HUDEP-2 (cell line): ENCODE measurements around the gene PPP4R4.
A peak's percentile ranks its signal among the peaks of the same experiment; 100 is the strongest.

Experiments used
- DNase-seq, 76 experiments: peaks; one replicate each; lab custom pipeline; 2025; ENCODE audit not compliant: unreplicated experiment in 76 of 76; lab: John Stamatoyannopoulos, UW

The PPP4R4 gene

DNA sequence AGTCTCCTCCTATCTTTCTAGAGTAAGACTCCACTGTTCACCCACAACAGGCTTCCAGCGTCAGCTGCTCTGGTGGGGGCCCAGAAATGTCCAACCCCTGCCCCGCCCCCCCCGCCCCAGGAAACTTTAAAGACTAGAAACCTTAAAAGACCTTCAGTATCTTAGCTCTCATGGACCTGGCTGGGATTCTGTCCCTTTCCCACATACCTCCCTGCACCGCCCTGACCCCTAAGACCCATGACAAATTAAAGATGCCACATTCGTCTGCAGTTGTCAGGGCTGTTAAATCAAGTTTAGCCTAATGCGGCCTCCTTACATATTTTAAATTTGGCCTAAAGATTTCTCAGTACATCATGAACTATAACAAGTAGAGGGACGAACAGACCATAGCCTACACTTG is 129.0 kb downstream of the PPP4R4 start:
- DNase-seq = no peak

DNA sequence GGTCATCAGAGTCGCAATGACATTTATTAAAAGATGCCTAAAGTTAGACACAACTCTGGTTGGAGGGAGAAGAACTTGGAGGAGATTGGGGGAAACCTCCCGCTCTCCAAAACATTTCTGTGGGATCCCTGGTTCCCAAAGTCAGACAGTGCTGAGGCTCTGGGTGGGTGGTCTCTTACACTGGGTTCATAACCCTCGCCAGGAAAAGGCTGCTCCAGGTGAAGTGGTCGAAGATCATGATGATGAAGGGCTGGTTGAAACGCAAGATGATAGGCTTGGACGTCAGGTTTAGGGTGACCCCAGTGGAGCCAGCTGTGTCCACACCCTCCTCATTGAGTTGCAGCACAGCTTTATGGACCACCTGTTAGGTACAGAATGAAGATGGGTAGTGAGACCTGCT is 130.1 kb downstream of the PPP4R4 start:
- DNase-seq = no peak

DNA sequence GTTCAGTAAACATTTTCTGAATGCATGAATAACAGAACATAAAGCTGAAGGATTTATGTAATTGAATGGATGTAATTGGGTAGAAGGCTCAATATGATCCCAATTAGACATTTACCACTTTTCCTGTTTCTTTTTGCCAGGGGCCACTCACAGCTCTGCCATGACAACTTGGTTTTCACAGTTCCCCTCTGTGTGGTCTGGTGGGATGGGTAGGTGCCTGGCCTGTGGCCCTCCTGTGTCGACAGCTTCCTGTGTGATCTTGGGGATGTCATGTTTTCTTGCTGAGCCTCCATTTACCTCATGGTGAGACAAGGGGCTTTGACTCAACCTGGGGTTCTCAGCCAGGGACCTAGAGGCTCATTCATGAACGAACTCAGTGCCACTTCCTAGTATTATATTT is 131.5 kb downstream of the PPP4R4 start:
- DNase-seq = no peak

DNA sequence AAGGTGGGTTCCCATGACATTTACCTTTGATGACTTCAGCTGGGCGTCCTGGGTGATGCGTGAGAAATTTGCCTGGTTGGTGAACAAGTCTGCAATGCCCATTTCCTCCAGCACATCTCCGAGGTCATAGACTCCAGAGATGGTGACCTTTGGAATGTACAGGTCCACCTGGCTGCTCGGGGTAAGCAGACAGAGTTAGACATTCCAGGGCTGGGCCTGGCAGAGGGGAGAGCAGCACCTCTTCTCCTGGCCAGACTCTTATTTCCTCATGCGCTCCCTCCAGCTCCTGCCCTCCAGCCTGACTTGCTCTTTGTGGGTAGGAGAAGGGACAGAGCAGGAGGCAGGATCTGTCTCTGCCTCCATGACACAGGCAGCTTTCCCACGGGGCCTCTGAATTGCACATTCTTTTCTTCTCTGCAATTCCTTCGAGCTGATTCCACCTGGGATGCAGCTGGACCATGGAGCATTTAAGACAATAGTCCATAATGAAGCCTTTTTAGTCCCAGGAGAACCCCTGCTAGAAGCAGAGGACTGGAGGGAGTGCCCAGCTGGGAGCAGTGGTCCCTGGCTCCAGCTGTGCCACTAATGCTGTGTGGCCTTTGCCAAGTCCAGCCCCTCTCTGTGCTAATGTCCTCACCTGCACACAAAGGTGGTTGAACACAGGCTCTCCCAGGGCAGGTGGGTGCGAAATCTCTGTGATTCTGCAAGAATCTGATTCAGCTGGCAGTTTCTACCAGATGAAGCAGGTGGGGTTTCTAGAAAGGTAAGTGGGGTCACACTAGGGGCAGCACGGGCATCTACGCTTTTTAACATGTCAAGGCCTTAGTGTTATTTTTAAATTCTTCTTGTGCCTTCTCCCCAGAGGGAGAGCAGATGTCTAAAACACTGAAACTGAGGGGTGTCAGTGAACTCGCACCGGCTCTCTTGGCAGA is 132.2 kb downstream of the PPP4R4 start:
- no peak for DNase-seq

DNA sequence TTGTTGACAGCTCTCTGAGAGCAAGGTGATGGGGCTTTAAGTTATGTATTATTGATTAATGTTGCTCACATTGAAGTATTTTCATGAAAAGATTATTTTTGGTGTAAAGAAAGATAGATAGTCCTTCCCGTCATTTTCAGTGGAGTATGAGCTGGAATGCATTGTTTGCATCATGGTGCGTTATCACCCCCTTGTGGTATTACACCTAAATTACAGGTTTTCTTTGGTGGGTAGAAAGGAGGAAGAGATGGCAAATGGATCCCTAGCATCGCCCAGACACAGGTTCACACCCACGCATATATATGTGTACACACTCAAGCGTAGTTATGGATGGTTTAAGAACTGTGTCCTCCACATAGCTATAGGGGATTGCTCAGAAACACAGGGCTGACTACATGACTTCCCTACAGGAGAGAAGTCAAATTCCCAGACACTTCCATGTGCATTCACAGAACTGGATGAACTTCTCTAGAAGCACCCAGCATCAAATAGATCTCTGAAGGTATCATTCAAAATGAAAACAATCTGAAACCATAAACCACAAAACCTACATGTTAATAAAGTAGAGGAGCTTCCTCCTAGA is 133.4 kb downstream of the PPP4R4 start:
- DNase-seq = peak in 7 of 76 experiments; percentile 2 to 36 (median 7)

DNA sequence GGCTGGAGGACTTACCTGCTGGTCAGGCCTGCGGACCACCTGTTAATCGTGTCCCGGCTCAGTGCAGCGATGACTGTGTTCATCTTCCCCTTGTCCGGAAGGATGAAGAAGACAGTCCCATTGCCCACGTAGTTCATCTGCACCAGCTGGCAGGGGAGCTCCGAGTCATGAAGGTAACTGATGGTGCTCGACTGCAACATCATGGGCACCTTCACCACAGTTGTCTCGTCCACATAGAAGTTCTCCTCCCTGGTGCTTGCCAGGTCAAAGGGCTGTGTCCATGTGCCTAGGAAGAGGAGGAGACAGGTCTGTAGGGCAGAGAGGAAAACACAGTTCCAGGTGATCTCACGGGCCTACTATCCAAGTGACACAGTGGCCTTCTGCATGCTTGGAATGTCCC is 135.6 kb downstream of the PPP4R4 start:
- DNase-seq = no peak

DNA sequence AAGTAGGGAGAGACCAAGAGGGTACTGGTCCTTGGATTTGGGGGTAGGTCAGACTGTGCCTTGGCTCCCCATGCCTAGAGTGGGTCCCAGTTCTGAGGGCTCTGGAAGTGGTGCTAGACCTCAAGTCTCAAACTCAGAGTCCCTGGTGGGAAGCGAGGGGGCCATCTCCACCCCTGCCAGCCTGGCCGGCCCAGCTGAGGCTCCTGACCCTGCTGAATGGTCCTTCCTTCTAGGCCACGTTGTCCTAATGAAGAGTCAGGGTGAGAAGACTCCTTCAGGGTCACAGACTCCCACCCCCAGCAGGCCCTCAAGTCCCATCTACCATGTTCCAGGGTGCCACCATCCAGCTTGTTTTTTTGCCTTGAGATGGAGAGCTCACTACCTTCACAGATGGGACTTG is 136.1 kb downstream of the PPP4R4 start:
- DNase-seq = no peak

DNA sequence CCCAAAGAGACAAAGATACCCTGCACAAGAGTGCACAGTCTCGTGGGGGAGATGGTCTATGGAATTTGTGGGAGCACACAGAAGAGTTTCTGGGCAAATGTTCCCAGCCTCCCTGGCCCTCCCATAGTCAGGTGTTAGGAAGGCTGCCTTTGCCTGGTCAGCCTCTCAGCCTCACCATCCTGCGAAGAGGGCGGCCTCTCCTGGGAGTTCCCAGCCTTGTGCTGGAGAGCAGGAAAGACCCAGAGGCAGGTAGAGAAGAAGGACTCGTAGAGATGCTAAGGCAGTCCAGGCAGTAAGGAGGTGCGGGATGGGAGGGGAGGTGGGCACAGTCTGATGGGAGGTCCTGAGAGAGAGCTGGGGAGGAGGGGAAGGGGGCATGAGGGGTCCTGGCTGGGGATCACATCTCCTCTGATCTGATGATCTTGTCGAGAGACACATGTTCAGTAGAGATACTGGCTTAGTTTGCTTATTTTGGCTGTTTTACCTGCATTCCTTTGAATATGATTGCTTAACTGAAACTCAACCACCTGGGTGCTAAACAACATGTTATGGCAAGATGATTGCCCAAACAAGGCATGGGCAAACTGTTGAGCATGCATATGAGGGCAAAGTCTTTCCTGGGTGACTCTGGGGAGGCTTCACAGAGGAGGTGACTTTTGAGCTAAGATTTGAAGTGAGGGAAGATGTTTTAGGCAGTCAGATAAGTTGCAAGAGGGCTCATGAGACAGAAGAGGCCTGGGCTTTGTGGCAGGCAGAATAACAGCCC is 138.5 kb downstream of the PPP4R4 start:
- DNase-seq = no peak

DNA sequence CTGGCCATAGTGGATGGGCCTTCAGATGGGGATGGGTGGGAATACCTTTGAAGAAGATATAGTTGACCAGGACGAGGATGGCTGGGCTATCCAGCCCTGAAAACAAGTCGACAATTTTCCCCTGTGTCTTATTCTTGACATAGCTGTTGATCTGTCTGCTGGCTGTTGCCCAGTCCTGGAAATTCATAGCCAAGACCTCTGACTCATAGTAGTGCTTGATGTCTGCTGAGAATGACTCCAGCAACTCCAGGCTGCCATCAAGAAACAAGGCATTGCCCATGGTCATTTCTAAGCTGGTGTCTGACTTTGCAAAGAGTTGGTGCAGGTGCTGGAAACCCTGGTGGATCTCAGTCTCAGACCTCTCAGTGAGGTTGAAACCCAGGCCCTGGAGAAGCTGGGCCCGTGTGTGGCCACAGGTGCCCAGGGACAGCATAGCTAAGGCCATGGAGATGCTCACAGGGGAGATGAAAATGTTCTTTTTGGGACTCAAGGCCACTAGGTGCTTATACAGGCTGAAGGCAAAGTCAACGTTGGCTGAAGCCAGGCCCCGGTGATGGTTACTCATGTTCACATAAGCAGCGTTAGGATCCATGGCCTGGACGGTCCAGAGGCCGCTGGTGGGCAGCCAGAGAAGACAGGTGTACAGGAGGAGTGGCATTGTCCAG is 140.0 kb downstream of the PPP4R4 start:
- DNase-seq = no peak

DNA sequence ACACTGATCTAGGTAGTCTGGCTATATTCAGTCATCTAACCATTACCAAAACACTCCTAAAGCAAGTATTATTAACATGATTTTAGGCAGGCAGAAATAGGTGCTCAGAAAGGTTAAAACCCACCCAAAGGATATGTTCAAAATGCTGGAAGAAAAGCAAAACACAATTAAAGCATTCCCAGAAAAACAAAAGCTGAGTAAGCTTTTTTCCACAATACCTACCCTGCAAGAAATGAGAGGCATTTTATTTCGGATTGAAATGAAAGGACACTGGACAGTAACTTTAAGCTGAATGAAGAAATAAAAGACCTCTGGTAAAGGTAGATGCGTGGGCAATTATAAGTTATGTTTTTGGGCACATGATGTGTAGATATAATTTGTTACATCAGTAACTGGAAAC is 140.8 kb downstream of the PPP4R4 start:
- DNase-seq = no peak

DNA sequence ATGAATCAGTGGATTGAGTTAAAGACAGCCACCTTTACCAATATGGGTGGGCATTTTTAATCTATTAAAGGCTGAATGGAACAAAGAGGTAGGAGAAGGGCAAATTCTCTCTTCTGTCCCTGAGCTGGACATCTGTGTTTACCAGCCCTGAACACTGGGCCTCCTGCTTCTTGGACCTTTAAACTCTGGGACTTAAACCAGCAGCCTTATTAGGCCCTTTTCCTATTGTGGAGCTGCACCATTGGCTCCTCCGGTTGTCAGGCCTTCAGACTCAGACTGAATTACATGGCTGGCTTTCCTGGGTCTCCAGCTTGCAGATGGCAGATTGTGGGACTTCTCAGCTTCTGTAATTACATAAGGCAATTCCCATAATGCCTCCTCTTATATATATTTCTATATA is 142.6 kb downstream of the PPP4R4 start:
- DNase-seq = no peak

DNA sequence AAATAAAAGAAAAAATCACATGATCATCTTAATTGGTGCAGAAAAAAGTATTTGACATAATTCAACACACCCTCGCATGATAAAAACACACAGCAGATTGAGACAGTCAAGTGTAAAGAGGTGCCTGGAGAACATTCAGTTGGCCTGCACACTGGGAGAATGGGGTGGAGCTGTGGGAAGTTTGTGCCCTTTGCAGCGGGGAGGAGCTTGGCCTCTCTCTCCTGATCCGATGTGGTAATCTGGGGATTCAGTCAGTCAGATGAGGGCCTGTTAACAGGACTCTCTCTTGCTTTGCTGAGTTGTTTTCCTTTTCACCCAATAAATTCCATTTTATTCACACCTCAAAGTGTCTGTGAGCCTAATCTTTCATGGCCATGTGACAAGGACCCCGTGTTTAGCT is 143.1 kb downstream of the PPP4R4 start:
- DNase-seq = no peak

DNA sequence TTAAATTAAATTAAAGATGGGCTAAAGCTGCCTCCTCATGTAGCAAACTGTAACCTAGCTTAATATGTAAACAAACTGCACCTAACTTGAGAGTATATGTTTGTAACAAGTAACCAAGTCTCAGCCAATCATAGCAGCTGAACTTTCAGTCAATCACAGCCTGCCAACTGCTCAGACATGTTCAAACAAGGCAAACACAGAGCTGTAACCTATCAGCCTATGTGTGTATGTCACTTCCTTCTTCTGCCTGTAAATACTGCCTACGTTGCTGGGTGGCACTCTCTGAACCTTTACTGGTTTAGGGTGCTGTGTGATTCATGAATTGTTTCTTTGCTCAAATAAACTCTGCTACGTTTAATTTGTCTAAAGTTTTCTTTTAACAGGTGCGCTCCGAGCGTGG is 146.1 kb downstream of the PPP4R4 start:
- no peak for DNase-seq

DNA sequence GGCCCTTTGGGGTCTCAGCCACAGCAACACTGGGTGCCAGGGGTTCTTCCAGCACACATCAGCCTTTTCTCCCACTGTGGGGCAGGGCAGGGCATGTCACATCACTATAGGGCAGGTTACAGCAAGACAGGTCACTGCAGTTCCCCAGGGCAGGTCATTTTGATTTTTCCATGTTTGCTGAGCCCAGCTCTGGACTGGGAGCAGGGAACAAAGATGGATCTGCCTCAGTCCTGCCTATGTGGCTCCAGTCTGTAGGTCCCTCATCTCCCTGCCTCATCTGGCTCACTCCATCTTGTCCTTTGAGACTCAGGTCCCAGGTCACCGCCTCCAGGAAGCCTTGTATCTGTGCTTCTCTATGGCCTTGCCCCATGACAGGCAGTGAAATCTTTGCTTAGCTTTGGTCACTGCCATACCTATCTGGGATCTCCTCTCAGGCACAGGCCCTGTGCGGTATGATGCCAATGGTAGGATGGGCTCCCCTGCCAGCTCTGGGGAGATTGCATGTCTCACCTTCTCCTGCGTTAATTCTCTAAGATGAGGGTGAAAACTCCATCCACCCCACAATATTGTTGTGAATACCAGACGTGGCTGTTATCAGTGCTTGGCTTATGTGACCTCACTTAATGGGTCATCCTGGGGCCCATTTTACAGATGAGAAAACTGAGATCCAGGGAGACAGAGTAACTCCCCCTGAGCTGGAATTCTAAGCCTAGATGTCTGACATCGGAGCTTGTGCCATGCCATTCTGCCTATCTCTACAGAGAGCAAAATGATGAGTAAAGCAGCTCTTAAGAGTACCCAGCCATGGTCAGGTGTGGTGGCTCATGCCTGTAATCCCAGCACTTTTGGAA is 147.5 kb downstream of the PPP4R4 start:
- no peak for DNase-seq

DNA sequence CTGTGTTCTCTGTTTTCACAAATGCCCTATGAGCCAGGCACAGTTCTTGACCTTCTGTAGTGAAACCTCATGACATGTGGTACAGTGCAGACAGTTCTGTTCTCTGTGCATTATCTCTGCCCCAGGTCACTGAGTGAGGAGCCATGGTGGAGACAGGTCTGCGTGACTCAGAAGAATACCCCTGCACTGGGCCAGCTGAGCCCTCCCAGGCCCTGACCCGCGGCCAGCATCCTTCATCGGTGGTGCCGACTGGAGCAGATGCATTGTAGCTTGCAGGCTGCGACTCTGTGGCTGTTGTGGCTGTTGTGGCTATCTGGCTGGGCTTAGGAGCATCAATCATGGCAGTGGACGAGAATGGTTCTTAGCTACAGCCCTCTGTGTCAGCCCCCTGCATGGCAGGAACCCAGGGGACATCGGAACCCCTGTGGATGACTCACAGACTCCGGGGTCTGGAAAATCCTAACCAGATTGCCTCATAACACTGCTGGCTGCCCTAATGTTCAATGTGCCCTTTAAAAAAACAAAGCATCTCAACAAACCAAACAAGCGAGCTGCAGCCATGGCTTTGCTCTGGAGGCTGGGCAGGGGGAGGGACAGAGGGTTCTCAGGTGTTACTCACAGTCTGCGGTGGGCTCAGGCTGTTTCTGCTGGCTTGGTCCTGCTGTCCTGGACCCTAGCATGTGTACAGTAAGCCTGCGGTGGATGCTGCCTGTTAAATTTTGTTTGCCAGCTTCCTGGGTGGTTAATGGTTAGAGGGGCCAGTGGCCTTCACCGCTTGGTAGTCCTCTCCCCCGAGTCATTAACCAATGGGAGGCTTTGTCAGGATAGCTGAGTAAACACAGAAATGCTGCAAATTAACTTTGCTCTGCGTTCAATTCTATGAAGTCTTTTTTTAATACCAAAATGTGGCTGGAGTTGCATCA is 148.8 kb downstream of the PPP4R4 start, which contains the start of gene SERPINA6:
Gene SERPINA6 (minus strand): TSS at position 689 of the 923 bp plus-strand sequence. CDS start 8,688 bp downstream, outside the sequence.
- DNase-seq = no peak

DNA sequence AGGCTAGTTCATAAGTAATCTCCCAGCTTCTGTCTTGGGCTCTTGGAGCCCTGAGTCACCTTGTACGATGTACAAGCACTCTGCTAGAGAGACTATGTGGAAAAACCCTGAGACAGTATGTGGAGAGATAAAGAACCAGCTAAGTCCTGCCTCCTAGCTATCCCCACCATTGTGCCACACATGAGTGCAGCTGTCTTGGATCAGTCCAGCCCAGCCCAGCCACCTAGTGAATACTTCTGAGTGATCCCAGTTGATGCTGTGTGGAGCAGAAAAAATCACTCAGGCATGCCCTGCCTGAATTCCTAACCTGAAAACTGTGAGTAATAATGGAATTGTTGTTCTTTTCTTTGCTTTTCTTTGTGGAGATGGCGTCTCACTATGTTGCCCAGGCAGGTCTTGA is 154.1 kb downstream of the PPP4R4 start:
- no peak for DNase-seq
